Measurements from ENCODE around the gene CDH23.

The CDH23 gene

GRCh38 chr10:71381611-71382010 lies 15.1 kb upstream of the CDH23 start:
- no peak for DNase-seq (ENCODE audit: low spot score)
- POLR2A ChIA-PET (ENCODE audit: low non-redundant PET), result interaction anchor here (0.6 kb wide), 1 partner anchor 62 kb away, joined by 3 read pairs; no protein-coding TSS in a partner anchor
- H3K27ac ChIP-seq, result no peak overlapping the region
- TF ChIP-seq CTCF (conservative IDR thresholded peaks at IDR 0.05; ENCODE audit: low read depth), result no peak
- CTCF ChIA-PET, result interaction anchor here (0.7 to 1.4 kb wide), 4 partner anchors 16 to 315 kb away, joined by 3 to 4 read pairs (median 4); partner anchors contain the start of gene SLC29A3

- ChIA-PET POLR2A (ENCODE audit: low non-redundant PET) (interaction anchor here (0.6 kb wide), 1 partner anchor 62 kb away, joined by 3 read pairs; no protein-coding TSS in a partner anchor), CTCF (interaction anchor here (0.7 to 1.4 kb wide), 4 partner anchors 16 to 315 kb away, joined by 3 to 4 read pairs (median 4); partner anchors contain the start of gene SLC29A3)
- no peak overlapping the region for H3K27ac ChIP-seq
- no peak for DNase-seq (ENCODE audit: low spot score)
- TF ChIP-seq CTCF (conservative IDR thresholded peaks at IDR 0.05; ENCODE audit: low read depth), result no peak
Observed at GRCh38 chr10:71382028-71382427, 14.7 kb upstream of the CDH23 start.

GRCh38 chr10:71382757-71383156 lies 14.0 kb upstream of the CDH23 start:
- CTCF ChIA-PET, result interaction anchor here (0.6 to 1.1 kb wide), 2 partner anchors 108 to 187 kb away, joined by 3 to 4 read pairs; no protein-coding TSS in a partner anchor
- POLR2A ChIA-PET (ENCODE audit: low non-redundant PET), result no interaction called here
- DNase-seq (ENCODE audit: low spot score), result no peak
- TF ChIP-seq CTCF (conservative IDR thresholded peaks at IDR 0.05; ENCODE audit: low read depth), result no peak
- H3K27ac ChIP-seq, result no peak overlapping the region

GRCh38 chr10:71383972-71384687 lies 12.6 kb upstream of the CDH23 start:
- CTCF ChIA-PET, result interaction anchor here (0.5 to 2.3 kb wide), 26 partner anchors 9 to 1705 kb away, joined by 3 to 28 read pairs (median 4); no protein-coding TSS in a partner anchor
- peak; percentile 92 for TF ChIP-seq CTCF (conservative IDR thresholded peaks at IDR 0.05; ENCODE audit: low read depth)
- no peak overlapping the region for H3K27ac ChIP-seq
- DNase-seq (ENCODE audit: low spot score), result peak; percentile 82
- POLR2A ChIA-PET (ENCODE audit: low non-redundant PET), result no interaction called here

GRCh38 chr10:71388171-71388570 lies 8.5 kb upstream of the CDH23 start:
- no peak overlapping the region for H3K27ac ChIP-seq
- POLR2A ChIA-PET (ENCODE audit: low non-redundant PET), result no interaction called here
- TF ChIP-seq CTCF (conservative IDR thresholded peaks at IDR 0.05; ENCODE audit: low read depth), result no peak
- CTCF ChIA-PET, result no interaction called here
- DNase-seq (ENCODE audit: low spot score), result no peak

- ChIA-PET POLR2A (ENCODE audit: low non-redundant PET) (no interaction called here), CTCF (interaction anchor here (0.9 kb wide), 1 partner anchor 70 kb away, joined by 4 read pairs; the partner anchor contains the start of gene SLC29A3)
- TF ChIP-seq CTCF (conservative IDR thresholded peaks at IDR 0.05; ENCODE audit: low read depth), result no peak
- no peak overlapping the region for H3K27ac ChIP-seq
- DNase-seq (ENCODE audit: low spot score), result no peak
Observed at GRCh38 chr10:71388583-71389310, 8.0 kb upstream of the CDH23 start.

Data from RWPE1 (cell line).